OCI-LY7 (cell line): ENCODE measurements around the gene ZSCAN10. TPM values are rescaled to one million over a fixed set of nuclear protein-coding genes. Genes with fewer than 3 reads are reported as not detected.

Experiments used
- BruUV-seq: library from RNA; stranded (reverse); fragments of 400-500 nt; replicated peaks from 2 replicates; lab custom pipeline; 2021; lab: Mats Ljungman, UMichigan
- CTCF ChIA-PET: fragments of 300-600 bp; sonication (Branson Sonifier 250); formaldehyde crosslinking; loops from one replicate; lab custom pipeline; 2022; ENCODE audit warnings: antibody characterized with exemption; ENCODE audit not compliant: unreplicated experiment; lab: Charles Lee
- POLR2A ChIA-PET: fragments of 300-600 bp; sonication (Branson Sonifier 250); formaldehyde crosslinking; loops from one replicate; lab custom pipeline; 2022; ENCODE audit warnings: antibody characterized with exemption; lab: Charles Lee
- DNase-seq: peaks from one replicate; pipeline ENCODE4 v3.0.0-alpha.2; 2015; ENCODE audit warnings: low spot score
- H2AFZ ChIP-seq: fragments of 200-600 bp; sonication (generic), shearing (Covaris generic); 2 replicates; pipeline ENCODE4 v1.6.1; 2014; ENCODE audit warnings: mild to moderate bottlenecking, antibody characterized with exemption, low read length, moderate library complexity
- H3K27ac ChIP-seq: fragments of 200-600 bp; sonication (generic); 2 replicates; pipeline ENCODE4 v1.5.1; 2014; ENCODE audit warnings: mixed run types, low read depth, mild to moderate bottlenecking, moderate library complexity, low read length, inconsistent platforms; ENCODE audit not compliant: poor library complexity, severe bottlenecking
- H3K36me3 ChIP-seq: fragments of 200-600 bp; sonication (generic); 2 replicates; pipeline ENCODE4 v1.6.1; 2014; ENCODE audit warnings: mild to moderate bottlenecking, antibody characterized with exemption, low read length, moderate library complexity, mixed read lengths; ENCODE audit not compliant: insufficient read depth
- H3K4me1 ChIP-seq: fragments of 200-600 bp; sonication (generic); 2 replicates; pipeline ENCODE4 v1.5.1; 2014; ENCODE audit warnings: mild to moderate bottlenecking, low read length; ENCODE audit not compliant: insufficient read depth, poor library complexity, severe bottlenecking
- H3K4me2 ChIP-seq: fragments of 200-600 bp; sonication (generic); 2 replicates; pipeline ENCODE4 v1.6.1; 2014; ENCODE audit warnings: mild to moderate bottlenecking, low read length
- H3K4me3 ChIP-seq: fragments of 200-600 bp; sonication (generic); 2 replicates; pipeline ENCODE4 v1.5.1; 2014; ENCODE audit warnings: mild to moderate bottlenecking, low read depth, low read length; ENCODE audit not compliant: poor library complexity, severe bottlenecking
- H3K79me2 ChIP-seq: fragments of 200-600 bp; sonication (generic); 2 replicates; pipeline ENCODE4 v1.6.1; 2016; ENCODE audit warnings: low read depth, mild to moderate bottlenecking, low read length, moderate library complexity, mixed read lengths; ENCODE audit not compliant: insufficient read depth
- H3K9me2 ChIP-seq: fragments of 200-600 bp; sonication (generic); 2 replicates; pipeline ENCODE4 v1.6.1; 2016; ENCODE audit warnings: mild to moderate bottlenecking, low read length, mixed read lengths; ENCODE audit not compliant: insufficient read depth
- H3K9me3 ChIP-seq: fragments of 200-600 bp; sonication (generic); 2 replicates; pipeline ENCODE4 v1.6.1; 2014; ENCODE audit warnings: mild to moderate bottlenecking, mixed run types, low read length, mixed read lengths
- H4K20me1 ChIP-seq: fragments of 200-600 bp; sonication (generic); 2 replicates; pipeline ENCODE4 v1.6.1; 2014; ENCODE audit warnings: mild to moderate bottlenecking, antibody characterized with exemption, low read length, moderate library complexity, mixed read lengths; ENCODE audit not compliant: insufficient read depth
- CTCF ChIP-seq: fragments of 200-600 bp; sonication (generic); conservative IDR thresholded peaks from 2 replicates; pipeline ENCODE4 v1.5.1; 2014; ENCODE audit warnings: mild to moderate bottlenecking, antibody characterized with exemption, low read length, moderate library complexity, mixed read lengths
- EZH2phosphoT487 ChIP-seq: fragments of 200-600 bp; sonication (generic); IDR thresholded peaks from 2 replicates; pipeline ENCODE4 v1.6.1; 2018; ENCODE audit warnings: low read depth, borderline replicate concordance, mild to moderate bottlenecking, mixed run types, antibody characterized with exemption, low read length, moderate library complexity, mixed read lengths
- intact Hi-C: fragments of 100-400 bp; cut with micrococcal nuclease; formaldehyde crosslinking; loops from one replicate; pipeline ENCODE4 v1.10.0; 2022; ENCODE audit not compliant: unreplicated experiment
- small RNA-seq: library from RNA; depleted of rRNA; stranded (forward); fragments of <200 nt; gene quantifications from one replicate; pipeline ENCODE3, GENCODE V24; 2014
- total RNA-seq, 2 experiments: library from RNA; depleted of rRNA in 1 of 2; stranded (reverse); fragments of >200 nt in 1 of 2; shearing (Covaris generic) in 1 of 2; gene quantifications; 2 replicates each; pipeline ENCODE4 v1.2.3, GENCODE V29; 2014 to 2022

Gene ZSCAN10
- total RNA-seq, 2 experiments from 2014 or later = 0.09 to 0.49 TPM

GRCh38 chr16:3042376-3042775, 56.7 kb downstream of the ZSCAN10 start:
- no peaks in the 10 kb centered on the region for H3K36me3 ChIP-seq
- intact Hi-C loops = no loop called here
- no peak overlapping the region for H2AFZ ChIP-seq

DNA sequence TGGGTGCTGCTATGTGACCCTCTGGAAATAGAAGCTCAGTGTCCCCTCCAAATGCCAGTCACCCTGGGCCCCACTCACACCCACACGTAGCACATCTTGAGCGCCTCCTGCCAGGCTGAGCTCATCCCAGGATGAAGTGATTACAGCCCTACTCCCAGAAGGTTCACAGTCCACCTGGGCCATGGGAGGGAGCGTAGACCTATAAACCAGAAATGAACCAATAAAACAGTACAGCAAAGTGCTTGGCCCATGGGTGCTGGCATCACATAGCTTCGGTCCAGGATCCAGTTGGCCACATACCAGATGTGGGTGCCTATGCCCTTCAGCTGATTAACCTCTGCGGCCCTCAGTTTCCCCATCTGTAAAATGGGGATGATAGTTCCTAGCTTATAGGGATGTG, 60.2 kb downstream of the ZSCAN10 start:
- Histone ChIP-seq H3K4me1 (no peaks in the 10 kb centered on the region), H2AFZ (no peak overlapping the region), H3K4me2 (no peak overlapping the region), H4K20me1 (no peaks in the 10 kb centered on the region), H3K27ac (no peak overlapping the region), H3K9me2 (no peaks in the 10 kb centered on the region), H3K9me3 (no peaks in the 10 kb centered on the region), H3K79me2 (no peaks in the 10 kb centered on the region), H3K36me3 (no peaks in the 10 kb centered on the region), H3K4me3 (no peak overlapping the region)
- no peak for DNase-seq
- intact Hi-C loops = no loop called here
- ChIA-PET CTCF (interaction anchor here (1.3 kb wide), 1 partner anchor 11 kb away, joined by 9 read pairs; no protein-coding TSS in a partner anchor), POLR2A (no interaction called here)
- TF ChIP-seq EZH2phosphoT487 (no peak), CTCF (no peak)
- no TSS peak for BruUV-seq

More at GRCh38 chr16:3042376-3042775, 56.7 kb downstream of the ZSCAN10 start:
- Histone ChIP-seq H3K27ac (no peak overlapping the region), H3K4me1 (peaks cover 9% of the 10 kb centered on the region), H3K9me2 (no peaks in the 10 kb centered on the region), H3K79me2 (no peaks in the 10 kb centered on the region), H4K20me1 (no peaks in the 10 kb centered on the region), H3K4me3 (no peak overlapping the region), H3K9me3 (no peaks in the 10 kb centered on the region), H3K4me2 (no peak overlapping the region)
- ChIA-PET CTCF (interaction anchor here (0.6 kb wide), 1 partner anchor 10 kb away, joined by 3 read pairs; no protein-coding TSS in a partner anchor), POLR2A (interaction anchor here (0.6 kb wide), 1 partner anchor 1227 kb away, joined by 3 read pairs; no protein-coding TSS in a partner anchor)
- DNase-seq = no peak
- no TSS peak for BruUV-seq
- no peak for TF ChIP-seq EZH2phosphoT487
- no peak for TF ChIP-seq CTCF

Small RNAs within 50 kb of the gene (small RNA-seq; reads per million reads assigned to genes)
- gene RNU1-22P = 0.94 reads per million, percentile 45 among the genes with 10 or more reads in this experiment

Other genes with a start within 250 kb of the ZSCAN10 start
- gene PRSS22, start 241.1 kb downstream of the ZSCAN10 start, total RNA-seq (2014; rRNA removed; shearing (Covaris generic)) = not detected in 2 replicates
- gene PRSS22, start 241.1 kb downstream of the ZSCAN10 start, total RNA-seq (2022) = not detected in 2 replicates
- gene FLYWCH2, start 216.1 kb downstream of the ZSCAN10 start, total RNA-seq (2014; rRNA removed; shearing (Covaris generic)) = 38.7 and 44.9 TPM in 2 replicates
- gene FLYWCH2, start 216.1 kb downstream of the ZSCAN10 start, total RNA-seq (2022) = 22.3 and 23.9 TPM in 2 replicates
- 25.3 and 26.1 TPM in 2 replicates for gene FLYWCH1, start 187.4 kb downstream of the ZSCAN10 start, total RNA-seq (2014; rRNA removed; shearing (Covaris generic))
- 61.9 and 63.9 TPM in 2 replicates for gene FLYWCH1, start 187.4 kb downstream of the ZSCAN10 start, total RNA-seq (2022)
- gene KREMEN2, start 135.0 kb downstream of the ZSCAN10 start, total RNA-seq (2014; rRNA removed; shearing (Covaris generic)) = 0.09 and 0.28 TPM in 2 replicates
- gene KREMEN2, start 135.0 kb downstream of the ZSCAN10 start, total RNA-seq (2022) = 0.31 TPM in 1 of 2 replicates, not detected in the other
- 38.1 and 49.1 TPM in 2 replicates for gene PAQR4, start 129.9 kb downstream of the ZSCAN10 start, total RNA-seq (2014; rRNA removed; shearing (Covaris generic))
- 59.7 and 67.4 TPM in 2 replicates for gene PAQR4, start 129.9 kb downstream of the ZSCAN10 start, total RNA-seq (2022)
- gene PKMYT1, start 118.8 kb downstream of the ZSCAN10 start, total RNA-seq (2014; rRNA removed; shearing (Covaris generic)) = 80.2 and 104 TPM in 2 replicates
- 195 and 197 TPM in 2 replicates for gene PKMYT1, start 118.8 kb downstream of the ZSCAN10 start, total RNA-seq (2022)
- gene CLDN9, start 86.4 kb downstream of the ZSCAN10 start, total RNA-seq (2014; rRNA removed; shearing (Covaris generic)) = 0.44 TPM in 1 of 2 replicates, not detected in the other
- 0.42 and 0.59 TPM in 2 replicates for gene CLDN9, start 86.4 kb downstream of the ZSCAN10 start, total RNA-seq (2022)
- gene CLDN6, start 81.1 kb downstream of the ZSCAN10 start, total RNA-seq (2014; rRNA removed; shearing (Covaris generic)) = not detected in 2 replicates
- not detected in 2 replicates for gene CLDN6, start 81.1 kb downstream of the ZSCAN10 start, total RNA-seq (2022)
- 4.1 and 4.9 TPM in 2 replicates for gene TNFRSF12A, start 78.9 kb downstream of the ZSCAN10 start, total RNA-seq (2014; rRNA removed; shearing (Covaris generic))
- 1.3 and 1.9 TPM in 2 replicates for gene TNFRSF12A, start 78.9 kb downstream of the ZSCAN10 start, total RNA-seq (2022)
- gene HCFC1R1, start 75.4 kb downstream of the ZSCAN10 start, total RNA-seq (2014; rRNA removed; shearing (Covaris generic)) = 17.1 and 29.1 TPM in 2 replicates
- gene HCFC1R1, start 75.4 kb downstream of the ZSCAN10 start, total RNA-seq (2022) = 32.2 and 39.4 TPM in 2 replicates
- gene THOC6, start 75.3 kb downstream of the ZSCAN10 start, total RNA-seq (2014; rRNA removed; shearing (Covaris generic)) = 33.7 and 36.0 TPM in 2 replicates
- gene THOC6, start 75.3 kb downstream of the ZSCAN10 start, total RNA-seq (2022) = 26.3 and 33.6 TPM in 2 replicates
- not detected in 2 replicates for gene BICDL2, start 62.4 kb downstream of the ZSCAN10 start, total RNA-seq (2014; rRNA removed; shearing (Covaris generic))
- gene BICDL2, start 62.4 kb downstream of the ZSCAN10 start, total RNA-seq (2022) = not detected in 2 replicates
- gene MMP25, start 52.7 kb downstream of the ZSCAN10 start, total RNA-seq (2014; rRNA removed; shearing (Covaris generic)) = 0.63 and 2.6 TPM in 2 replicates
- 5.6 and 5.8 TPM in 2 replicates for gene MMP25, start 52.7 kb downstream of the ZSCAN10 start, total RNA-seq (2022)
- not detected in 2 replicates for gene IL32, start 33.7 kb downstream of the ZSCAN10 start, total RNA-seq (2014; rRNA removed; shearing (Covaris generic))
- not detected in 2 replicates for gene IL32, start 33.7 kb downstream of the ZSCAN10 start, total RNA-seq (2022)
- 0.67 and 1.2 TPM in 2 replicates for gene ZNF205, start 13.3 kb upstream of the ZSCAN10 start, total RNA-seq (2014; rRNA removed; shearing (Covaris generic))
- 0.30 TPM in 1 of 2 replicates, not detected in the other for gene ZNF205, start 13.3 kb upstream of the ZSCAN10 start, total RNA-seq (2022)
- 3.4 and 4.8 TPM in 2 replicates for gene ZNF213, start 35.7 kb upstream of the ZSCAN10 start, total RNA-seq (2014; rRNA removed; shearing (Covaris generic))
- gene ZNF213, start 35.7 kb upstream of the ZSCAN10 start, total RNA-seq (2022) = 8.5 and 9.1 TPM in 2 replicates
- gene OR1F1, start 88.9 kb upstream of the ZSCAN10 start, total RNA-seq (2014; rRNA removed; shearing (Covaris generic)) = not detected in 2 replicates
- not detected in 2 replicates for gene OR1F1, start 88.9 kb upstream of the ZSCAN10 start, total RNA-seq (2022)
- gene ZNF200, start 135.9 kb upstream of the ZSCAN10 start, total RNA-seq (2014; rRNA removed; shearing (Covaris generic)) = 19.8 and 26.2 TPM in 2 replicates
- gene ZNF200, start 135.9 kb upstream of the ZSCAN10 start, total RNA-seq (2022) = 13.9 TPM in 2 replicates
- 0.57 TPM in 1 of 2 replicates, not detected in the other for gene MEFV, start 157.3 kb upstream of the ZSCAN10 start, total RNA-seq (2014; rRNA removed; shearing (Covaris generic))
- gene MEFV, start 157.3 kb upstream of the ZSCAN10 start, total RNA-seq (2022) = 0.27 TPM in 1 of 2 replicates, not detected in the other
- 65.2 and 65.9 TPM in 2 replicates for gene ZNF263, start 184.2 kb upstream of the ZSCAN10 start, total RNA-seq (2014; rRNA removed; shearing (Covaris generic))
- gene ZNF263, start 184.2 kb upstream of the ZSCAN10 start, total RNA-seq (2022) = 27.6 and 27.9 TPM in 2 replicates
- gene TIGD7, start 206.1 kb upstream of the ZSCAN10 start, total RNA-seq (2014; rRNA removed; shearing (Covaris generic)) = 0.03 and 0.10 TPM in 2 replicates
- 5.1 TPM in 2 replicates for gene TIGD7, start 206.1 kb upstream of the ZSCAN10 start, total RNA-seq (2022)
- gene ZNF75A, start 206.2 kb upstream of the ZSCAN10 start, total RNA-seq (2014; rRNA removed; shearing (Covaris generic)) = 1.4 and 2.6 TPM in 2 replicates
- gene ZNF75A, start 206.2 kb upstream of the ZSCAN10 start, total RNA-seq (2022) = 18.9 and 23.0 TPM in 2 replicates